ENCODE results near the gene ATL3. TPM values are rescaled to one million over a fixed set of nuclear protein-coding genes. Genes with fewer than 3 reads are reported as not detected.

Gene ATL3
- total RNA-seq, 1 experiment from 2014 or later = 32.3 TPM

DNA sequence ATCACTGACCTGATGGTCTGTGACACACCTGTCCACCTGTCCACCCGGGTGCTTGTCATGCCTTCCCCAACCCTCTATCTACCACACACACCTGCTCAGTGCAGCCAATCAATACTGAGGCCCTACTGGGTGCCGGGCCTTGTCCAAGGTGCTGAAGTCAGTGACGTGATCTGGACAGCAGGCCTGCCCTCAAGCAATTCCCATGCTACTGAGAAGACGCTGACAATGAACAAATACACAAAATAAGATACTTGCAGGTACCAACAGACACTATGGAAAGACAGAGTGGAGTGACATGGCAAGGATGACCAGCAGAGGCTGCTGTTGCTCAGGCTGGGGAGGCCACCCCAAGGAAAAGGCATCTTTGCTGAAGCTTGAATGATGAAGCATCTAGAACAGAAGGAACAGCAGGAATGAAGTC is 78.2 kb downstream of the ATL3 start:
- RAD21 ChIA-PET (ENCODE audit: low non-redundant PET in 1 of 2, low total read pairs in 2 of 2, uncharacterized antibody in 2 of 2, unreplicated experiment in 2 of 2) = no interaction called here
- Histone ChIP-seq H4K20me1 (ENCODE audit: insufficient read depth) (no peaks in the 10 kb centered on the region), H3K4me1 (ENCODE audit: control insufficient read depth in 1 of 2, insufficient read depth in 2 of 2, low read length in 2 of 2) (no peaks in the 10 kb centered on the region), H2AFZ (ENCODE audit: low read depth, low read length, poor library complexity, severe bottlenecking) (no peak overlapping the region), H3K36me3 (ENCODE audit: control insufficient read depth in 1 of 2, insufficient read depth in 2 of 2, low read length in 2 of 2) (no peaks in the 10 kb centered on the region), H3K79me2 (ENCODE audit: insufficient read depth, low read length) (no peaks in the 10 kb centered on the region), H3K27ac (ENCODE audit: low read depth, low read length) (no peak overlapping the region), H3K9me2 (ENCODE audit: insufficient read depth) (no peaks in the 10 kb centered on the region), H3K4me2 (ENCODE audit: low read length) (no peak overlapping the region), H3K27me3 (ENCODE audit: insufficient read depth, low read length) (no peaks in the 10 kb centered on the region), H3K4me3 (replicated peaks in 1 of 2; ENCODE audit: low read depth in 1 of 2, low read length in 2 of 2) (no peak overlapping the region), H3K9me3 (ENCODE audit: control insufficient read depth in 1 of 2, insufficient read depth in 1 of 2, low read depth in 1 of 2, low read length in 2 of 2) (no peaks in the 10 kb centered on the region), H3K9ac (ENCODE audit: low read length) (no peak overlapping the region)
- no peak for DNase-seq (ENCODE audit: low read depth, low spot score)
- POLR2A ChIA-PET = no interaction called here
- intact Hi-C loops (cut with micrococcal nuclease) = loop anchor here (1.0 kb wide), 1 partner anchor 42 kb away; no protein-coding TSS in a partner anchor
- CTCF ChIA-PET = interaction anchor here (0.8 to 2.0 kb wide), 4 partner anchors 10 to 352 kb away, joined by 3 to 6 read pairs (median 4); no protein-coding TSS in a partner anchor
- TF ChIP-seq MAX (IDR thresholded peaks at IDR 0.05) = no peak
- no peak for TF ChIP-seq EZH2phosphoT487 (IDR thresholded peaks at IDR 0.05; ENCODE audit: borderline replicate concordance)
- TF ChIP-seq, protein P1, sequence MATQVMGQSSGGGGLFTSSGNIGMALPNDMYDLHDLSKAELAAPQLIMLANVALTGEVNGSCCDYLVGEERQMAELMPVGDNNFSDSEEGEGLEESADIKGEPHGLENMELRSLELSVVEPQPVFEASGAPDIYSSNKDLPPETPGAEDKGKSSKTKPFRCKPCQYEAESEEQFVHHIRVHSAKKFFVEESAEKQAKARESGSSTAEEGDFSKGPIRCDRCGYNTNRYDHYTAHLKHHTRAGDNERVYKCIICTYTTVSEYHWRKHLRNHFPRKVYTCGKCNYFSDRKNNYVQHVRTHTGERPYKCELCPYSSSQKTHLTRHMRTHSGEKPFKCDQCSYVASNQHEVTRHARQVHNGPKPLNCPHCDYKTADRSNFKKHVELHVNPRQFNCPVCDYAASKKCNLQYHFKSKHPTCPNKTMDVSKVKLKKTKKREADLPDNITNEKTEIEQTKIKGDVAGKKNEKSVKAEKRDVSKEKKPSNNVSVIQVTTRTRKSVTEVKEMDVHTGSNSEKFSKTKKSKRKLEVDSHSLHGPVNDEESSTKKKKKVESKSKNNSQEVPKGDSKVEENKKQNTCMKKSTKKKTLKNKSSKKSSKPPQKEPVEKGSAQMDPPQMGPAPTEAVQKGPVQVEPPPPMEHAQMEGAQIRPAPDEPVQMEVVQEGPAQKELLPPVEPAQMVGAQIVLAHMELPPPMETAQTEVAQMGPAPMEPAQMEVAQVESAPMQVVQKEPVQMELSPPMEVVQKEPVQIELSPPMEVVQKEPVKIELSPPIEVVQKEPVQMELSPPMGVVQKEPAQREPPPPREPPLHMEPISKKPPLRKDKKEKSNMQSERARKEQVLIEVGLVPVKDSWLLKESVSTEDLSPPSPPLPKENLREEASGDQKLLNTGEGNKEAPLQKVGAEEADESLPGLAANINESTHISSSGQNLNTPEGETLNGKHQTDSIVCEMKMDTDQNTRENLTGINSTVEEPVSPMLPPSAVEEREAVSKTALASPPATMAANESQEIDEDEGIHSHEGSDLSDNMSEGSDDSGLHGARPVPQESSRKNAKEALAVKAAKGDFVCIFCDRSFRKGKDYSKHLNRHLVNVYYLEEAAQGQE (IDR thresholded peaks at IDR 0.05; ENCODE audit: low read depth) = peak; percentile 47
- TF ChIP-seq CEBPB (IDR thresholded peaks at IDR 0.05; ENCODE audit: low read depth) = no peak
- no peak for TF ChIP-seq CBX3 (IDR thresholded peaks at IDR 0.05; ENCODE audit: low read depth)
- TF ChIP-seq SP1 (IDR thresholded peaks at IDR 0.05; ENCODE audit: low read depth) = no peak
- TF ChIP-seq ZNF274 (IDR thresholded peaks at IDR 0.05; ENCODE audit: low read depth, low read length) = no peak
- TF ChIP-seq RAD21 (IDR thresholded peaks at IDR 0.05; ENCODE audit: low read depth) = peak; percentile 68
- TF ChIP-seq, protein P2, sequence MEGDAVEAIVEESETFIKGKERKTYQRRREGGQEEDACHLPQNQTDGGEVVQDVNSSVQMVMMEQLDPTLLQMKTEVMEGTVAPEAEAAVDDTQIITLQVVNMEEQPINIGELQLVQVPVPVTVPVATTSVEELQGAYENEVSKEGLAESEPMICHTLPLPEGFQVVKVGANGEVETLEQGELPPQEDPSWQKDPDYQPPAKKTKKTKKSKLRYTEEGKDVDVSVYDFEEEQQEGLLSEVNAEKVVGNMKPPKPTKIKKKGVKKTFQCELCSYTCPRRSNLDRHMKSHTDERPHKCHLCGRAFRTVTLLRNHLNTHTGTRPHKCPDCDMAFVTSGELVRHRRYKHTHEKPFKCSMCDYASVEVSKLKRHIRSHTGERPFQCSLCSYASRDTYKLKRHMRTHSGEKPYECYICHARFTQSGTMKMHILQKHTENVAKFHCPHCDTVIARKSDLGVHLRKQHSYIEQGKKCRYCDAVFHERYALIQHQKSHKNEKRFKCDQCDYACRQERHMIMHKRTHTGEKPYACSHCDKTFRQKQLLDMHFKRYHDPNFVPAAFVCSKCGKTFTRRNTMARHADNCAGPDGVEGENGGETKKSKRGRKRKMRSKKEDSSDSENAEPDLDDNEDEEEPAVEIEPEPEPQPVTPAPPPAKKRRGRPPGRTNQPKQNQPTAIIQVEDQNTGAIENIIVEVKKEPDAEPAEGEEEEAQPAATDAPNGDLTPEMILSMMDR (IDR thresholded peaks at IDR 0.05 in 2 of 3, conservative IDR thresholded peaks at IDR 0.05 in 1 of 3; ENCODE audit: borderline replicate concordance in 1 of 3, insufficient read depth in 1 of 3, low read depth in 2 of 3, low read length in 2 of 3) = peak; percentile 30 to 79 (median 72); a peak in 5 of 6 replicates
- peak; percentile 86 for ATAC-seq
- no TSS peak for BruUV-seq (replicated peaks)
